ENCODE results near the gene TNNC2.

GRCh38 chr20:45813489-45813888 is 13.6 kb downstream of the TNNC2 start:
- TF ChIP-seq CTCF (conservative IDR thresholded peaks at IDR 0.05; ENCODE audit: low read length) = no peak
- TF ChIP-seq EZH2phosphoT487 (IDR thresholded peaks at IDR 0.05; ENCODE audit: borderline replicate concordance, low read depth, low read length) = no peak

All from OCI-LY7 (cell line).